GM12864 (cell line): ENCODE data around the gene RNF6.

Source experiments
- DNase-seq: peaks from one replicate; pipeline ENCODE4 v3.0.0-alpha.2; 2011; ENCODE audit warnings: low read depth
- H3K4me3 ChIP-seq: 2 replicates; pipeline ENCODE4 v1.5.1; 2011; ENCODE audit warnings: mild to moderate bottlenecking, low read depth, low read length, control low read depth
- TF ChIP-seq, protein P1 (sequence below): IDR thresholded peaks from 2 replicates; pipeline ENCODE4 v1.5.1; 2011; ENCODE audit warnings: low read depth, mild to moderate bottlenecking, moderate library complexity, low read length, control low read depth, inconsistent platforms; ENCODE audit errors: missing control alignments

The RNF6 gene

DNA sequence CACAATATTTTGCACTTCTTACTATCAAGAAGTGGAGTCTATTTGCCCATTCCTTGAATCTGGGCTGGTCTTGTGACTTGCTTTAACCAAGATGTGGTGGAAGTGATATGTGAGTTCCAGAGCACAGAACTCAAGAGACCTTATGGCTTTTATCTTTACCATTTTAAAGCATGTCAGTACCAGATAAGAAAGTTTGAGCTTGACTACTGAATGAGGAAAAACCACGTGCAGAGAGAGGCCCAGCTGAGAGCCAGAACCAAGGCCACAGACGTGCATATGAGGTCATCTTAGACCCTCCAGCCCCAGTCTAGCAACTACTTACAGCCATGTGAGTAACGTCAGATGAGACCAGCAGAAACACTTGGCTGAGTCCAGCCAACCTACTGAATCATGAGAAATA, 25.5 kb upstream of the RNF6 start:
- TF ChIP-seq, protein P1, sequence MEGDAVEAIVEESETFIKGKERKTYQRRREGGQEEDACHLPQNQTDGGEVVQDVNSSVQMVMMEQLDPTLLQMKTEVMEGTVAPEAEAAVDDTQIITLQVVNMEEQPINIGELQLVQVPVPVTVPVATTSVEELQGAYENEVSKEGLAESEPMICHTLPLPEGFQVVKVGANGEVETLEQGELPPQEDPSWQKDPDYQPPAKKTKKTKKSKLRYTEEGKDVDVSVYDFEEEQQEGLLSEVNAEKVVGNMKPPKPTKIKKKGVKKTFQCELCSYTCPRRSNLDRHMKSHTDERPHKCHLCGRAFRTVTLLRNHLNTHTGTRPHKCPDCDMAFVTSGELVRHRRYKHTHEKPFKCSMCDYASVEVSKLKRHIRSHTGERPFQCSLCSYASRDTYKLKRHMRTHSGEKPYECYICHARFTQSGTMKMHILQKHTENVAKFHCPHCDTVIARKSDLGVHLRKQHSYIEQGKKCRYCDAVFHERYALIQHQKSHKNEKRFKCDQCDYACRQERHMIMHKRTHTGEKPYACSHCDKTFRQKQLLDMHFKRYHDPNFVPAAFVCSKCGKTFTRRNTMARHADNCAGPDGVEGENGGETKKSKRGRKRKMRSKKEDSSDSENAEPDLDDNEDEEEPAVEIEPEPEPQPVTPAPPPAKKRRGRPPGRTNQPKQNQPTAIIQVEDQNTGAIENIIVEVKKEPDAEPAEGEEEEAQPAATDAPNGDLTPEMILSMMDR, result no peak
- no peak for DNase-seq
- H3K4me3 ChIP-seq, result no peak overlapping the region

DNA sequence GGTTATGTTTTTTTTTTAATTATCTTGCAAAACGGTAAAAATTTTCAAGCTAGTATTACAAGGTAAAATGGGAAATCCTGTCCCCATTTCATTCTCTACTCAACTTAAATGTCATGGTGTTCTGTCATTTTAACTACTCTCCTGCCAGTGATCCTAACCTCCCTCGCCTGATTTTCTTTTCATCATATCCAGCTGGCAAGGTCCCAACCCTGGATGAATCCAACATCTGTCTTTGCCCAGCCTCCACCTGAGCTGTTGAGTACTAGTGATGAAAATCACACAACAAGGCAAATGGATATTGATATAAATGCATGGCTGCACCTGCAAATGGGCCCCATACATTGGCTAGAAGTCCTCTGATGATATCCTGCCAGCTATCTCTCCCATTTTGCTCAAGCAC, 24.9 kb upstream of the RNF6 start:
- no peak overlapping the region for H3K4me3 ChIP-seq
- TF ChIP-seq, protein P1, result no peak
- no peak for DNase-seq

DNA sequence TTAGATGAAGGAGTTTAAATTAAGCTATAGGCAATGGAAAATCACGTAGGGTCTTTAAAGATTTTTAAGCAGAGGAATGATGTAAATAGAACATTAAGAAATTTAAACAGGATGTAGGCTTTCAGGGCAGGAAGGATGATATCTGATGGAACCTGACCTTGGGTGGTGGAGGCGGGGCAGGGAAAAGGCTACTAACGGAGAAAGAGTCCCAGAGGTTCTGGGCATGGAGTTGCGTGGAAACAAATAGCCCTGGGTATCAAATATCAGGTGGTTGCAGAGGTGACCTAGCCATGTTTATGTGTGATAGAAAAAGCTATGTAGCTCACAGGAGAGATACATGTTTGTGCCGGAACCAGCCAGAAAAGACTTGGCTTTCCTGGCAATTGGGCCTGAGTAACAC, 24.0 kb upstream of the RNF6 start:
- TF ChIP-seq, protein P1, result no peak
- DNase-seq, result no peak
- no peak overlapping the region for H3K4me3 ChIP-seq

DNA sequence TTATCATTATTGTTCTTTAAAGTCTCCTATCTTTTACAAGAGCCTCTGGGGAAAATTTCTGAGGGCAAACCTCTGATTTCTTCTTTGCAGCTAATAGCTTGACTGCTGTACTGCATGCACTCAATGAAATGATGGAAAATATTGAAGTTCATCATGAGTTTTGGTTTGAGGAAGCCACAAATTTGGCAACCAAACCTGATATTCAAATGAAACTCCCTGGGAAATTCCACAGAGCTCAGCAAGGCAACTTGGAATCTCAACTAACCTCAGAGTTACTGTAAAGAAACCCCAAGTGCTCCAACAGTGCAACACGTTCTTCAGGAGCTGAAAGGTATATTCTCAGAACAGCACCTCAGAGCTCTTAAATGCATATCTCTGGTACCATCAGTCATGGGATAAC, 14.2 kb upstream of the RNF6 start:
- H3K4me3 ChIP-seq, result no peak overlapping the region
- TF ChIP-seq, protein P1, result no peak
- DNase-seq, result no peak

DNA sequence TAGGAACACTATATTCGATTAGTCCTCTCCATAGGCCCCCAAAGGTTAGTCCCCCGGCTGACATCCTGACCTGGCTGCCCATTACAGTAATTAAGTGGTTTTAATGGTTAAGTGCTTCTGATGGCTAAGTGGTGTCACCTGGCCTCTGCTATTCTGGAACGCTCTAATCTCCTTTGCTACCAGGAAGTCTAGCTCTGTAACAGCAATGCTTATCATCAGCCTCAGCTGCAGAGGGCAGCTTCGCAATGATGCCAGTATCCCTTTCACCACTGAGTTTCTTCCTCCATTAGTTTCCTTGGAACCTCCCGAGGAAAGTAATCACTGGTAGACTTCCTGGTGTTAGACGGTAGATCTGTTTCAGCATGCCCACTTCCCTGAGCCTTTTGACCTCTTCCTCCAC, 8.6 kb upstream of the RNF6 start:
- TF ChIP-seq, protein P1, result no peak
- DNase-seq, result no peak

DNA sequence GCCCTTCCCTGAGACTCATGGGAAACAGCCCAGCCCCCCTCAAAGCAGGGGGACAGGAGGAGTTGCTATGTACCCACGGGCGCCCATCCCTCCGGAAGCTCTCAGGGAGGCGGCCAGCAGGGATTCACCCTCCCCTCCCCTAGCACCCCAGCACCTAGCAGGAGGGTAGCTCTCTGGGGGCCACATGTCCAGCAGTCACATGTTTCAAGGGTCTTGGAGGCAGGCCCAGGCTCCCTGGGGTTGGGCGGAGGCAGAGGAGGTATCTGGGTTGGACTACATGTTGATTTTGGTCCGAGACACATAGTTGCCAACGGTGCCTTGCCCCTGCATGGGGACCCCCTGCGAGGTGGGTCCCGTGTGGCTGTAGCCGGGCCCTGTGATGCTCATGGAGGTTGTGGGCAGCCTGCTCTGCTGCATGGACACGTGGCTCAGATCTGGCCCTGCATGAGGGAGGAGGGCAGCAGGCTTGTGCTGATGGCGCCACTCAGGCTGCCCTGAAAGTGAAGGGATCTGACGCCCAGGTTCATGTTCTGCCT, 7.0 kb upstream of the RNF6 start:
- no peak for DNase-seq
- TF ChIP-seq, protein P1, result no peak

More for the DNA sequence above, 8.6 kb upstream of the RNF6 start:
- H3K4me3 ChIP-seq, result no peak overlapping the region

DNA sequence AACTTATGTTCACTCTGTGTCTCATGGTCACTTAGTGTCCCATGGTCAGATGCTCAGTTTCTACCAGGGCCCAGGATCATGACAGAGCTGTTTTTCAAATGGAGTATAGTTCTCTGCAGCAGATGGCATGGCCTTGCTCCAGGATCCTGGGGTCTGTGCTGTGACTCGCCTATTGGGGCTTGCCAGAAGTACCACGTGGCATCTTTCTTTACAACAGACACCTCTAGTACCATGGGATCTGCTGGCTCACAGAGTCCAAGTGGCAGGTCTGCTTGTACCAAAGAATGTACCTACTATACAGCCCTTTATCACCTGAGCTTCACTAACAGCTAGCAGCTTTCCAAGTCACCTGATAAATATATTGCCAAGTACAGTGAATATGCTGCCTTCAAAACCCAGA, 6.0 kb upstream of the RNF6 start:
- TF ChIP-seq, protein P1, result no peak
- no peak overlapping the region for H3K4me3 ChIP-seq
- DNase-seq, result no peak

More for the DNA sequence above, 7.0 kb upstream of the RNF6 start:
- no peak overlapping the region for H3K4me3 ChIP-seq
